Measurements from ENCODE around the gene GCAT. TPM values are rescaled to one million over a fixed set of nuclear protein-coding genes. Genes with fewer than 3 reads are reported as not detected.

Gene GCAT
- total RNA-seq, 4 donors from 2014 or later = 11.6 to 15.2 (median 12.3) TPM

GRCh38 chr22:37809672-37810333 is 2.1 kb downstream of the GCAT start:
- intact Hi-C loops (cut with DNase I) = loop anchor here (5.0 kb wide), 1 partner anchor 63 kb away; no protein-coding TSS in a partner anchor
- Histone ChIP-seq H3K36me3 (peaks cover 0 to 19% (median 6%) of the 10 kb centered on the region in 4 donors), H3K27me3 (no peaks in the 10 kb centered on the region), H3K4me3 (no peak overlapping the region), H3K4me1 (peaks cover 27 to 40% (median 36%) of the 10 kb centered on the region in 4 donors), H3K27ac (replicated peaks in 1 of 4) (no peak overlapping the region), H3K9me3 (no peaks in the 10 kb centered on the region)
- 94% methylated on average over 5 of the region's 5 CpGs for WGBS
- TF ChIP-seq CTCF (IDR thresholded peaks at IDR 0.05) (no peak), EP300 (IDR thresholded peaks at IDR 0.05) (no peak), POLR2AphosphoS5 (IDR thresholded peaks at IDR 0.05) (no peak), POLR2A (IDR thresholded peaks at IDR 0.05; ENCODE audit: low read depth) (no peak)
- no peak for DNase-seq (ENCODE audit: extremely low spot score)

DNA sequence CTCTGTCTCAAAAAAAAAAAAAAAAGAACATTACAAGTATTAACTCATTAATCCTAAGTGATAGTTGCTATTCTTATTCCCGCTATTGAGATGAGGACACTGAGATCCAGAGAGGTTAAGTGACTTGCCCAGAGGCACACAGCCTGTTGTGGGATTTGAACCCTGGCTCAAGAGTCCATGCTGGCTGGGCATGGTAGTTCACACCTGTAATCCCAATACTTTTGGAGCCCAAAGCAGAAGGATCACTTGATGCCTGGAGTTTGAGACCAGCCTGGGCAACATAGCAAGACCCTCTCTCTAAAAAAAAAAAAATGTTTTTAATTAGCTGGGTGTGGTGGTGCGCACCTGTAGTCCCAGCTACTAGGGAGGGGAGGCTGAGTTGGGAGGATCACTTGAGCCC is 4.1 kb downstream of the GCAT start:
- Histone ChIP-seq H3K36me3 (peaks cover 0 to 39% (median 19%) of the 10 kb centered on the region in 4 donors), H3K4me1 (peaks cover 13 to 26% (median 19%) of the 10 kb centered on the region in 4 donors), H3K27me3 (no peaks in the 10 kb centered on the region), H3K9me3 (no peaks in the 10 kb centered on the region), H3K4me3 (no peak overlapping the region), H3K27ac (replicated peaks in 1 of 4) (no peak overlapping the region)
- 93% methylated on average over 2 of the region's 2 CpGs for WGBS
- DNase-seq (ENCODE audit: extremely low spot score) = no peak
- intact Hi-C loops (cut with DNase I) = no loop called here
- TF ChIP-seq EP300 (IDR thresholded peaks at IDR 0.05) = no peak
- TF ChIP-seq CTCF (IDR thresholded peaks at IDR 0.05) = no peak
- no peak for TF ChIP-seq POLR2A (IDR thresholded peaks at IDR 0.05; ENCODE audit: low read depth)
- TF ChIP-seq POLR2AphosphoS5 (IDR thresholded peaks at IDR 0.05) = no peak

- Histone ChIP-seq H3K4me3 (no peak overlapping the region), H3K27ac (replicated peaks in 1 of 4) (no peak overlapping the region), H3K27me3 (no peaks in the 10 kb centered on the region), H3K9me3 (no peaks in the 10 kb centered on the region), H3K36me3 (peaks cover 0 to 39% (median 19%) of the 10 kb centered on the region in 4 donors), H3K4me1 (peaks cover 13 to 24% (median 19%) of the 10 kb centered on the region in 4 donors)
- WGBS = 93% methylated on average over 22 of the region's 27 CpGs
- no peak for DNase-seq (ENCODE audit: extremely low spot score)
- intact Hi-C loops (cut with DNase I) = no loop called here
- TF ChIP-seq CTCF (IDR thresholded peaks at IDR 0.05) (no peak), EP300 (IDR thresholded peaks at IDR 0.05) (no peak), POLR2AphosphoS5 (IDR thresholded peaks at IDR 0.05) (no peak), POLR2A (IDR thresholded peaks at IDR 0.05; ENCODE audit: low read depth) (no peak)
Observed at GRCh38 chr22:37812869-37813678, 5.3 kb downstream of the GCAT start.

DNA sequence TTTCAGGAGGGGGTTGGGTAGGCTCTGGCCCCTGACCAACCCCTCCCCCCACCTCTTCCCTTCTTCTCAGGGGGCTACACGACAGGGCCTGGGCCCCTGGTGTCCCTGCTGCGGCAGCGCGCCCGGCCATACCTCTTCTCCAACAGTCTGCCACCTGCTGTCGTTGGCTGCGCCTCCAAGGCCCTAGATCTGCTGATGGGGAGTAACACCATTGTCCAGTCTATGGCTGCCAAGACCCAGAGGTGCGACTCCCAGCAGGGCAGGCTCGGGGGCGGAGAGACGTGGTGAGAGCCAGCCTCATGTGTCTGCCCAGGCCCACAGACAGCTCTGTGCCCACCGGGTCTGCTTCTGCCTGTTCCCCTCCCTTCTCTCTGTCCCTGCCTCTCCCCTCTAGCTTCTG is 7.9 kb downstream of the GCAT start:
- no peaks in the 10 kb centered on the region for H3K9me3 ChIP-seq
- H3K27me3 ChIP-seq = peaks cover 0 to 20% (median 0%) of the 10 kb centered on the region in 4 donors
- DNase-seq (ENCODE audit: extremely low spot score) = no peak
- 89% methylated on average over 7 of the region's 12 CpGs for WGBS
- no peak for TF ChIP-seq EP300 (IDR thresholded peaks at IDR 0.05)
- no peak for TF ChIP-seq CTCF (IDR thresholded peaks at IDR 0.05)
- TF ChIP-seq POLR2A (IDR thresholded peaks at IDR 0.05; ENCODE audit: low read depth) = no peak
- TF ChIP-seq POLR2AphosphoS5 (IDR thresholded peaks at IDR 0.05) = no peak
- intact Hi-C loops (cut with DNase I) = loop anchor here (5.0 kb wide), 1 partner anchor 152 kb away; no protein-coding TSS in a partner anchor
- no peak overlapping the region for H3K4me3 ChIP-seq
- H3K36me3 ChIP-seq = peaks cover 0 to 39% (median 19%) of the 10 kb centered on the region in 4 donors
- H3K4me1 ChIP-seq = peaks cover 17 to 21% (median 20%) of the 10 kb centered on the region in 4 donors
- H3K27ac ChIP-seq (replicated peaks in 1 of 4) = no peak overlapping the region

All from esophagus muscularis mucosa (tissue), 4 donors.